Measurements from ENCODE around the gene TNP2.
"Not testable (repeated sequence)": the region's sequence is repeated elsewhere in the genome, so short reads cannot be mapped to it uniquely, and the experiment has no call there.

The TNP2 gene

DNA sequence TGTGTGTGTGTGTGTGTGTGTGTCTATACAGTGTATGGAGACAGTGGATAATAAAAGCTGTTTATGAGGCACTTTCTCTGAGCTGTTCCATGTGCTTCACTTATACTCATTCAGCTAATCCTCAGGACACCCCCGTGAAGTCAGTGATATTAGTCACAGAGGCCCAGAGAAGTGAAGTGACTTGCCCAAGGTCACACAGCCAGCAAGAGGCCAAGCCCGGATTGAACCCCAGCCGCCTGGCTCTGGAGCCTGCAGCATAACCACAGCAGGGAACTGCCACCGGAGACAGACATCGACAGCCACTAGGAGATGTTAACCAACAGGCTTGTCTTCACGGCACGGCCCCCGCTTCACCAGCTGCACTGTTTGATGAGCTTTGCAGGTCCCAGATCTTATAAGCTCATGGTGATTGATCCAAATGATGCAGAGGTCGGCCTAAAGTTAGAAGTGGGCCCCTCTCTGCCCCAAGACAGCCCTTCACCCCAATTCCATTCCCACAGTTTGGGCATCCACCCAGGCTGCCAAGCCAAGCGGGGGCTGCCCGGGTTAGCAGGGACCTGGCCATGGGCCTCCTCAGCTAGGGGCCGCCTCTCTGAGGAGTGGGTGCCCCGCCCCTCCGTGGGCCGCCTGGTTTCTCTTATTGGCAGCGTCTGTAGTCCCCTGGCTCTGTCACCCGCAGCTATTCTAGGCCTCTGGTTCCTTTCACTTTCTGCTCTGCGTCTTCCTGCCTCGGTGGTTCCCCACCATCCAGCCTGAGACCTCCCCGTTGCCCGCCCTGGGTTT is 44.0 kb downstream of the TNP2 start:
- in situ Hi-C loops (cut with MboI; ENCODE audit: low sequenced_read_pairs): no loop called here

DNA sequence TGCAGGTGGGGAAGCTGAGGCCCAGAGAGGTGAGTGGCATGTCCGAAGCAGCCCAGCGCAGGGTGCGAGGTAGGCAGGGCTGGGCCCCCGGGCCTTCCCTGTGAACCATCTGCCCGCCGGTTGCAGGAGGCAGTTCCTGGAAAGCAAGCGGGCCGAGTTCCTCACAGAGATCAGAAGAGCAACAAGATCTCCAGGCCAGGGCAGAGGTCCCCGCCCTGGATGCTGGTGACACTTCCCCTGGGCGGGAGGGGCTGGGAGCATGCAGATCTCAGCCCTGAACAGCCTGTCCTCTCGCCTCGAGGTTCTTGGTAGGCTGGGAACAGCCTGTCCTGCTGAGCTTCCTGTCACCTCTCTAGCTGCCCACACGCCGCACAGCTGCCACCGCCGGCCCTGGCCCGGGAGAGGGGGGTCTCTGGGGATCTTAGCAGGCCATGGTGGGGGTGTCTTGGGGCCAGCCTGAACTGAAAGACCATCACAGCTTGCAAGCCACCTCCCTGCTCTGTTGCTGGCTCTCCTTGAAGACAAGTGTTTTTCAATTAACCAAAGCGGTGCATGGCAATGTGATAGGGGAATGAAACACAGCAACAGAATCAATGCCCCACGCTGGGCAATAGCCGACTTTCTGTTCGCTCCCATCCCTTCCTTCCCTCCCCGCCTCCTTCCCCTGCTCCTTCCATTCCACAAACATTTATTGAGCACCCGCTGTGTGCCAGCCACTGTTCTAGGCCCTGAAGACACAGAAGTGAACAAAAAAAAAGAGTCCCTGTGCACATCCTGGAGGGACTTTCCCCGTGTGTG is 44.8 kb downstream of the TNP2 start:
- in situ Hi-C loops (cut with MboI; ENCODE audit: low sequenced_read_pairs): no loop called here

DNA sequence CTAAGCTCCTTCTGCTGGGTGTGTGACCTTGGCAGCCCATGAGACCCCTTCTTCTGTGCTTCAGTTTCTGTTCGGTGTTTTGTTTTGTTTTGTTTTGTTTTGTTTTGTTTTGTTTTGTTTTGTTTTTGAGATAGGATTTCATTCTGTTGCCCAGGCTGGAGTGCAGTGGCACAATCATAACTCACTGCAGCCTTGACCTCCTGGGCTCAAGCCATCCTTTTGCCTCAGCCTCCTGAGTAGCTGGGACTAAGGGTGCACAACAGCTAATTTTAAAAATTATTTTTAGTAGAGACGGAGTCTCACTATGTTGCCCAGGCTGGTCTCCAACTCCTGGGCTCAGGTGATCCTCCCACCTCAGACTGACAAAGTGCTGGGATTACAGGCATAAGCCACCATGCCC is 48.6 kb downstream of the TNP2 start:
- in situ Hi-C loops (cut with MboI; ENCODE audit: low sequenced_read_pairs): not testable (repeated sequence)

DNA sequence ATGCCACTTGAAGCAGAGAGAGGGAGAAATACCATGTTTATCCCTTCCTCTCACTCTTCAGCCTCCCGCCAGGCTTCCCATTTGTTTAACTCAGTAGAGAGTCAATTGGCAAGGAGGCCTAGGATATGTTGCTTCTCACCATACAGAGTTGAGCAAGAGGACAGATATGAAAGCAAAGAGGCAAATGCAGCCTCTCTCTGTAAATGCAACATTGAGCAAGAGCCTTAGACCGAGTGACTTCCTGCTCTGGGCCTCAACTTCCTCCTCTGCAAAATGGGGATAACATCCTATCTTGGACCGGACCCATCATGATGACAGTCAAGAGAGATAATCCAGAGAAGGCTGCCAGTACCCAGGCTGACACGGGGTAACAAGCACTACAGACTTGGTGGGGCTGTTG is 49.9 kb downstream of the TNP2 start:
- in situ Hi-C loops (cut with MboI; ENCODE audit: low sequenced_read_pairs): no loop called here

DNA sequence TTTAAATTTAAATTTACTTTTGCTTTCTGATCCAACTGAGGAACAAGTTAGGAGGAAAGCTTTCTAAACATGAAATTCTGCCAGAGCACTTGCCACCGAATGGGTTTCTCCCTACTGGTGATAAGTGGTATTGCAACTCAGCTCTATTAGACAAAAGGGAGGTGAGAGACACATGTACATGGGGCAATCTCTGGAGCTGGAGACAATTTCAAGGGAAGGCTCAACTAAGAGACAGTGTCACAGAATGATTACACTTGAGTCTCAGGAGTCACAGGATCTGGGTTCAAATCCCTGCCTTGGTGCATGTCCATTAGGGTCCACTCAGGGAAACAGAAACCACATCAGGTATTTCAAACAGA is 50.5 kb downstream of the TNP2 start:
- in situ Hi-C loops (cut with MboI; ENCODE audit: low sequenced_read_pairs): no loop called here

Measured in HL-60/S4 (cell line).